GM13976 (cell line): ENCODE results near the gene SLC16A14.

Experiments used
- DNase-seq: peaks from one replicate; pipeline ENCODE4 v3.0.0; 2012; ENCODE audit warnings: low spot score
- in situ Hi-C: fragments of 300-500 bp; cut with MboI; formaldehyde crosslinking; loops from one replicate; pipeline ENCODE4 v1.12.0; 2022; ENCODE audit warnings: low sequenced_read_pairs, mixed read lengths, inconsistent platforms; ENCODE audit not compliant: unreplicated experiment
- TF ChIP-seq, protein P1 (sequence below): IDR thresholded peaks from 2 replicates; pipeline ENCODE4 v1.5.1; 2012; ENCODE audit warnings: borderline replicate concordance, mild to moderate bottlenecking; ENCODE audit not compliant: insufficient read depth; ENCODE audit errors: extremely low read depth, missing control alignments, control extremely low read depth

SLC16A14 gene

DNA sequence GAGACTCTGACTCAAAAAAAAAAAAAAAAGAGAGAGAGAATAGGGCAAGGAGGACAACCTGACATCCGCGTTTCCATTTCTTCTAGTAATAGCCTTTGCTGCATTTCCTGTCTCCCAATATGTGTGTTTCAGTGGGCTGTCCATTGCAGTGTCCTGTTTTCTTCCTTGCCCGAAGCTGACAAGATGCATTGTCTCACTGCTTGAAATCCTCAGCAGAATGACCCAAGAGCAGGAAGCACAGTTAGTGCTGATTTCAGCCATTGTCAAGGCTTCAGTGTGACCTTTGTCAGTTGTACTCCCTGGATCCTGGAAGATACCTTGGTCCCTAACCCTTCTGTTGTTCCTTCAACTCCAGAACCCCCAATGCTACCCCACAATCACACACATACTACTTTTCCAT is 71.2 kb downstream of the SLC16A14 start:
- DNase-seq, result no peak
- TF ChIP-seq, protein P1, sequence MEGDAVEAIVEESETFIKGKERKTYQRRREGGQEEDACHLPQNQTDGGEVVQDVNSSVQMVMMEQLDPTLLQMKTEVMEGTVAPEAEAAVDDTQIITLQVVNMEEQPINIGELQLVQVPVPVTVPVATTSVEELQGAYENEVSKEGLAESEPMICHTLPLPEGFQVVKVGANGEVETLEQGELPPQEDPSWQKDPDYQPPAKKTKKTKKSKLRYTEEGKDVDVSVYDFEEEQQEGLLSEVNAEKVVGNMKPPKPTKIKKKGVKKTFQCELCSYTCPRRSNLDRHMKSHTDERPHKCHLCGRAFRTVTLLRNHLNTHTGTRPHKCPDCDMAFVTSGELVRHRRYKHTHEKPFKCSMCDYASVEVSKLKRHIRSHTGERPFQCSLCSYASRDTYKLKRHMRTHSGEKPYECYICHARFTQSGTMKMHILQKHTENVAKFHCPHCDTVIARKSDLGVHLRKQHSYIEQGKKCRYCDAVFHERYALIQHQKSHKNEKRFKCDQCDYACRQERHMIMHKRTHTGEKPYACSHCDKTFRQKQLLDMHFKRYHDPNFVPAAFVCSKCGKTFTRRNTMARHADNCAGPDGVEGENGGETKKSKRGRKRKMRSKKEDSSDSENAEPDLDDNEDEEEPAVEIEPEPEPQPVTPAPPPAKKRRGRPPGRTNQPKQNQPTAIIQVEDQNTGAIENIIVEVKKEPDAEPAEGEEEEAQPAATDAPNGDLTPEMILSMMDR, result no peak
- in situ Hi-C loops, result no loop called here

DNA sequence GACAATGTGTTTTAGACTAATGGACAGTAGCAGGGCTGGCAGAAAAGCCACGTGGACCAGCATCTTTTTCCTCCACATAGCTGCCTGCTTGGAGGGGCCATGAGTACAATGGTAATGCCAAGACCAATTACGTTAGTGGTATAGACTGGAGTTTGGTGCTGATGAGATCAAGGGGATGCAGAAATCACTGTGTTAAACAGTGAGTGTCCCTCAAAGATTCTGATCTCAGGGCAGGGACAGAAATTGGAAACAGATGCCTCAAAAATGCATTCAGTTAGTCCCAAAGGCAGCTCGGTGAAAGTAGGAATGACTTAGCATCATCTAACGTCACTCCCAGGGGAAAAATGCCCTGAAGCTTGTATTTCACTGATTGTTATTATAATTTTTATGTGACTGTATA is 72.4 kb downstream of the SLC16A14 start:
- in situ Hi-C loops, result no loop called here
- TF ChIP-seq, protein P1, result no peak
- no peak for DNase-seq

DNA sequence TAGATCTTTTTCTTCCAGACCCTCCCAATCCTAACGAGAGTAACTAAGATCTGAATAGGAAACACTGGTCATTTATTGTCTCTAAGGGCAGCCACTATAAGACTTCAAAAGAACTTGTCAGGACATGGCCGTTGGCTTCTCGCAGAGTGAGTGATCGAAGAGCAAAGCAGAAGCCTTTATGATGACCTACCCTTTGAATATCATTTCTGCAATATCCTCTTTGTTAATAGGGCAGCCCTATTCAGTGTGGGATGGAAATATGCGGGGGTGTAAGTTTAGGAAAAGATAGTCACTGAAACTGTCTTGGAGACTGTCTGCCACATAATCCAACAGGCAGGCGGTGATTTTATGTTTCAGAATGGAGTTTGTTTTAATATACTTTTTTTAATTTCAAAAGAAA is 75.5 kb downstream of the SLC16A14 start:
- no peak for DNase-seq
- TF ChIP-seq, protein P1, result no peak
- in situ Hi-C loops, result no loop called here
